ENCODE data around the gene THRB.

THRB gene

GRCh38 chr3:24482096-24482705 is 12.4 kb downstream of the THRB start:
- no peaks in the 10 kb centered on the region for H3K9me3 Mint-ChIP-seq
- no peaks in the 10 kb centered on the region for H3K36me3 Mint-ChIP-seq (ENCODE audit: low read depth)
- DNase-seq = no peak
- no peak overlapping the region for H3K4me3 Mint-ChIP-seq
- H3K4me1 Mint-ChIP-seq = no peaks in the 10 kb centered on the region
- peaks cover 24% of the 10 kb centered on the region for H3K27me3 Mint-ChIP-seq (ENCODE audit: low read depth, poor library complexity)
- TF ChIP-seq CTCF (IDR thresholded peaks at IDR 0.05) = no peak
- no peak overlapping the region for H3K27ac Mint-ChIP-seq

- no peaks in the 10 kb centered on the region for H3K4me1 Mint-ChIP-seq
- no peak for TF ChIP-seq CTCF (IDR thresholded peaks at IDR 0.05)
- no peak for DNase-seq
- H3K27ac Mint-ChIP-seq = no peak overlapping the region
- H3K9me3 Mint-ChIP-seq = no peaks in the 10 kb centered on the region
- no peaks in the 10 kb centered on the region for H3K36me3 Mint-ChIP-seq (ENCODE audit: low read depth)
- no peak overlapping the region for H3K4me3 Mint-ChIP-seq
- peaks cover 21% of the 10 kb centered on the region for H3K27me3 Mint-ChIP-seq (ENCODE audit: low read depth, poor library complexity)
Observed at GRCh38 chr3:24481193-24481592, 13.5 kb downstream of the THRB start.

- no peak for DNase-seq
- Mint-ChIP-seq H3K4me3 (no peak overlapping the region), H3K27ac (no peak overlapping the region), H3K27me3 (ENCODE audit: low read depth, poor library complexity) (peaks cover 21% of the 10 kb centered on the region), H3K9me3 (no peaks in the 10 kb centered on the region), H3K4me1 (no peaks in the 10 kb centered on the region), H3K36me3 (ENCODE audit: low read depth) (no peaks in the 10 kb centered on the region)
- no peak for TF ChIP-seq CTCF (IDR thresholded peaks at IDR 0.05)
Observed at GRCh38 chr3:24480497-24480896, 14.2 kb downstream of the THRB start.

- peaks cover 21% of the 10 kb centered on the region for H3K27me3 Mint-ChIP-seq (ENCODE audit: low read depth, poor library complexity)
- H3K4me3 Mint-ChIP-seq = no peak overlapping the region
- no peak for TF ChIP-seq CTCF (IDR thresholded peaks at IDR 0.05)
- H3K9me3 Mint-ChIP-seq = no peaks in the 10 kb centered on the region
- H3K36me3 Mint-ChIP-seq (ENCODE audit: low read depth) = no peaks in the 10 kb centered on the region
- no peak overlapping the region for H3K27ac Mint-ChIP-seq
- no peaks in the 10 kb centered on the region for H3K4me1 Mint-ChIP-seq
- DNase-seq = no peak
Observed at GRCh38 chr3:24479816-24480215, 14.8 kb downstream of the THRB start.

DNA sequence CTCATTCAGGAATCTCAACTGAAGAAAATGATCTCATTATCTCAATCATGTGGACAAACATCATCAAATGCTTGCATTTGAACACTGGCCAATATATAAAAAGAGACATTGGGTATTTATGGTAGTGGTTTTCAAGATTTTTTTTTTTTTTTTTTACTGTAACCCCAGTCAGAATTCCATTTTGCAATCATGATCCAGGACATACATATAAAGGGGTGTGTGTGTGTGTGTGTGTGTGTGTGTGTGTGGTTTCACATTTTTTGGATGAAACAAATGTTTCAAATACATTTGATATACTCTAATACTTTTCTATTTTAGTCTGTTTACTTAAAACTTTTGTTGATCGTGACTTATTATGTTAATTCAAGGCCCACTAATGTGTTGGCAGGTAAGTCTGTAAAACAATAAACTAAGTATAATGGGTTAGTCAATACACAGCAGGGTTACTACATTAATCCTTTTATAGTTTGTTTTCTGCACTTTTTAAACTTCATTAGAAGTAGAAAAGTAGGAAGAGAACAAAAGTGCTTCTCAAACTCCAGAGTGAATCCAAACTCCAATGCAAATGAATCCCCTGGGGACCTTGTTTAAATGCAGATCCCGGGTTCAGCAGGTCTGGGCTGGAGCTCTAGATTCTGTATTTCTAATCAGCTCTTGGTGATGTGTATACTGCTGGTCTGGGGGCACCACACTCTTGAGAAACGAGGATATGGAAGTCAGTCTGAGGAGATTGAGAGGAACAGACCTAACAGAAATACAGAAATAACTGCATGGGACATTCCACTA is 17.6 kb downstream of the THRB start:
- peaks cover 16% of the 10 kb centered on the region for H3K27me3 Mint-ChIP-seq (ENCODE audit: low read depth, poor library complexity)
- DNase-seq = no peak
- H3K36me3 Mint-ChIP-seq (ENCODE audit: low read depth) = no peaks in the 10 kb centered on the region
- no peaks in the 10 kb centered on the region for H3K4me1 Mint-ChIP-seq
- no peak overlapping the region for H3K4me3 Mint-ChIP-seq
- H3K9me3 Mint-ChIP-seq = no peaks in the 10 kb centered on the region
- no peak for TF ChIP-seq CTCF (IDR thresholded peaks at IDR 0.05)
- no peak overlapping the region for H3K27ac Mint-ChIP-seq

DNA sequence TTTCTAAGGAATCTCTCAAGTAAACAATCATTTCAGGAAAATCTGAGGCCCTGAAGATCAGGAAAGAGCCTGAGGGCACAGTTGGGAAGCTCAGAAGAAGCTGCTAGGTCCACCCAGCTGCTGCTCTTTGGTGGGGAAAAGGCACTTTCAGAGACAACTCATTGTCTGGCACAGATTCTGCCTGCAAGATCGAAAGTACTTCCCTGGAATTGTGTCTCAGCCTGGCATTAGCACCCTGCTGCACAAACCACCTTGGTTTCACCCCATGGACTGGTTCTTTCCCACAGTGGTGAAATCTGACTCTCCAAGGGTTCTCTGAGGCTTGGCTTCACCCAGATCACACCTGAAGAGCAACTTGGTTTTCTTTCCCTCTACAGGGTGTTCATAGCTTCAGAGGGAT is 18.7 kb downstream of the THRB start:
- no peaks in the 10 kb centered on the region for H3K4me1 Mint-ChIP-seq
- H3K4me3 Mint-ChIP-seq = no peak overlapping the region
- peaks cover 16% of the 10 kb centered on the region for H3K27me3 Mint-ChIP-seq (ENCODE audit: low read depth, poor library complexity)
- TF ChIP-seq CTCF (IDR thresholded peaks at IDR 0.05) = no peak
- no peak overlapping the region for H3K27ac Mint-ChIP-seq
- H3K36me3 Mint-ChIP-seq (ENCODE audit: low read depth) = no peaks in the 10 kb centered on the region
- no peaks in the 10 kb centered on the region for H3K9me3 Mint-ChIP-seq
- DNase-seq = no peak
